Ovary (tissue), 9 donors: ENCODE measurements around the gene THAP9. TPM values are rescaled to one million over a fixed set of nuclear protein-coding genes. Genes with fewer than 3 reads are reported as not detected.

Experiments used
- DNase-seq, 5 donors: peaks; one replicate each; pipeline ENCODE4 v3.0.0-alpha.2; 2019 to 2020
- H3K27ac ChIP-seq, 2 donors: fragments of 200-600 bp; one replicate each; pipeline versions ENCODE4 v1.5.1 to v1.8.0; 2019 to 2022
- H3K27me3 ChIP-seq: fragments of 200-600 bp; one replicate; pipeline ENCODE4 v1.8.0; 2022
- H3K36me3 ChIP-seq: fragments of 200-600 bp; sonication (generic); one replicate; pipeline ENCODE4 v1.5.1; 2019
- H3K4me1 ChIP-seq: one replicate; pipeline ENCODE4 v1.8.1; 2013; ENCODE audit warnings: mild to moderate bottlenecking, moderate library complexity; ENCODE audit not compliant: insufficient read depth
- H3K4me3 ChIP-seq: fragments of 200-600 bp; sonication (generic); one replicate; pipeline ENCODE4 v1.5.1; 2017
- H3K9me3 ChIP-seq, 2 donors: fragments of 200-600 bp in 1 of 2; sonication (generic) in 1 of 2; one replicate each; pipeline versions ENCODE4 v1.5.1 to v1.8.1; 2013 to 2019; ENCODE audit warnings: mild to moderate bottlenecking in 1 of 2, moderate library complexity in 1 of 2
- EP300 ChIP-seq: sonication (generic); formaldehyde crosslinking; IDR thresholded peaks from one replicate; pipeline ENCODE4 v1.6.1; 2017; ENCODE audit warnings: antibody characterized with exemption
- POLR2A ChIP-seq: fragments of 450-650 bp; IDR thresholded peaks from one replicate; pipeline ENCODE4 v1.6.1; 2017; ENCODE audit warnings: antibody characterized with exemption, mild to moderate bottlenecking, moderate library complexity
- WGBS, 3 donors: extraction: QIAGEN DNeasy Blood & Tissue Kit in 1 of 3; methylation state at CpG; one replicate each; pipeline versions ENCODE4 v1.1.5 to v1.1.7; 2013 to 2017; 5-methylcytosine and 5-hydroxymethylcytosine counted together
- intact Hi-C, 4 donors: fragments of 100-400 bp; cut with DNase I; formaldehyde crosslinking; loops; one replicate each; pipeline versions ENCODE4 v1.11.0 to v1.15.1; 2022 to 2023
- polyA plus RNA-seq, 2 donors: library from polyadenylated mRNA; stranded (reverse); fragments of 200-250 nt in 1 of 2; fragments of 350-450 nt in 1 of 2; fragmentation: Illumina TruSeq in 1 of 2; extraction: RNeasy Lipid Tissue Mini Kit (QIAGEN cat#74804) in 1 of 2; gene quantifications; one replicate each; pipeline ENCODE4 v1.2.3, GENCODE V29; 2013 to 2014
- total RNA-seq, 7 donors: library from RNA; depleted of rRNA in 2 of 7; stranded (reverse); fragments of >200 nt in 2 of 7; fragmentation: NEBNext Ultra II Directional in 3 of 7; extraction: Animal tissue kit (Norgen Biotek cat#: 25700) in 3 of 7; gene quantifications; one replicate each; pipeline versions ENCODE4 v1.1.0 to v1.2.4, GENCODE V29; 2016 to 2023
- TF ChIP-seq, protein P1 (sequence below), 3 donors: fragments of 450-650 bp in 2 of 3; fragments of 200-600 bp in 1 of 3; IDR thresholded peaks; one replicate each; pipeline versions ENCODE4 v1.5.1 to v1.8.0; 2016 to 2022; ENCODE audit warnings: antibody characterized with exemption in 3 of 3, mild to moderate bottlenecking in 1 of 3
- donor health status: DM: no; HTN: no; CAD: no; lungs with moderate emphysema.
- donor health status: DM: no; HTN: no; CAD: no.
- donor health status: Bipolar disorder and iron deficiency.
- donor health status: DM: yes; HTN: yes; CAD: no.
- donor health status: DM: no; HTN: no; CAD: no.
- donor health status: DM: yes; HTN: yes; CAD: no.

THAP9 gene
- total and polyA plus RNA-seq, 9 donors: 2.8 to 9.0 (median 4.9) TPM

DNA sequence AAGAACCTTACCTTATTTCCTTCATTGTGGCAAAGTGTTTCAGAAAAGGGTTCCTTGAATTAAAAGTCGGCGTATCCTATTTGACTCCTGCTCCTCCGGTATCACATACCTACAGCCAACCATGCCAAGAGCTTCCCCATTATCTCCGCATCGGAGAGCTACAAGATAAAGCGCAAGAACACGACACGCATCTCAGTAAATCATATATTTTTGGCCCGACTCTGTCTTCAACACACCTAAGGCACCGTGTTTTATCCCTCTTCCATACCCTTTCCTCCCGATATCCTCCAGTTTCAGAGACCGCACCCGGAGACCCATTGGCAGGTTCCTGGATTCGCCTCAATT, 497 bp upstream of the THAP9 start:
- H3K4me1 ChIP-seq: peaks cover 10% of the 10 kb centered on the region
- H3K9me3 ChIP-seq: no peaks in the 10 kb centered on the region
- H3K36me3 ChIP-seq: no peaks in the 10 kb centered on the region
- peak overlapping the region; percentile 88 to 99 for H3K27ac ChIP-seq
- WGBS, 3 donors: 1% methylated on average over 14 of the region's 14 CpGs
- peak overlapping the region; percentile 67 for H3K4me3 ChIP-seq
- TF ChIP-seq, protein P1, sequence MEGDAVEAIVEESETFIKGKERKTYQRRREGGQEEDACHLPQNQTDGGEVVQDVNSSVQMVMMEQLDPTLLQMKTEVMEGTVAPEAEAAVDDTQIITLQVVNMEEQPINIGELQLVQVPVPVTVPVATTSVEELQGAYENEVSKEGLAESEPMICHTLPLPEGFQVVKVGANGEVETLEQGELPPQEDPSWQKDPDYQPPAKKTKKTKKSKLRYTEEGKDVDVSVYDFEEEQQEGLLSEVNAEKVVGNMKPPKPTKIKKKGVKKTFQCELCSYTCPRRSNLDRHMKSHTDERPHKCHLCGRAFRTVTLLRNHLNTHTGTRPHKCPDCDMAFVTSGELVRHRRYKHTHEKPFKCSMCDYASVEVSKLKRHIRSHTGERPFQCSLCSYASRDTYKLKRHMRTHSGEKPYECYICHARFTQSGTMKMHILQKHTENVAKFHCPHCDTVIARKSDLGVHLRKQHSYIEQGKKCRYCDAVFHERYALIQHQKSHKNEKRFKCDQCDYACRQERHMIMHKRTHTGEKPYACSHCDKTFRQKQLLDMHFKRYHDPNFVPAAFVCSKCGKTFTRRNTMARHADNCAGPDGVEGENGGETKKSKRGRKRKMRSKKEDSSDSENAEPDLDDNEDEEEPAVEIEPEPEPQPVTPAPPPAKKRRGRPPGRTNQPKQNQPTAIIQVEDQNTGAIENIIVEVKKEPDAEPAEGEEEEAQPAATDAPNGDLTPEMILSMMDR (IDR thresholded peaks at IDR 0.05): no peak
- TF ChIP-seq POLR2A: no peak
- no peak for TF ChIP-seq EP300
- DNase-seq: no peak
- intact Hi-C loops: loop anchor here in 1 of 4 donors (10.0 kb wide), 1 partner anchor 115 kb away; the partner anchor contains the start of gene LIN54
- H3K27me3 ChIP-seq: no peaks in the 10 kb centered on the region

DNA sequence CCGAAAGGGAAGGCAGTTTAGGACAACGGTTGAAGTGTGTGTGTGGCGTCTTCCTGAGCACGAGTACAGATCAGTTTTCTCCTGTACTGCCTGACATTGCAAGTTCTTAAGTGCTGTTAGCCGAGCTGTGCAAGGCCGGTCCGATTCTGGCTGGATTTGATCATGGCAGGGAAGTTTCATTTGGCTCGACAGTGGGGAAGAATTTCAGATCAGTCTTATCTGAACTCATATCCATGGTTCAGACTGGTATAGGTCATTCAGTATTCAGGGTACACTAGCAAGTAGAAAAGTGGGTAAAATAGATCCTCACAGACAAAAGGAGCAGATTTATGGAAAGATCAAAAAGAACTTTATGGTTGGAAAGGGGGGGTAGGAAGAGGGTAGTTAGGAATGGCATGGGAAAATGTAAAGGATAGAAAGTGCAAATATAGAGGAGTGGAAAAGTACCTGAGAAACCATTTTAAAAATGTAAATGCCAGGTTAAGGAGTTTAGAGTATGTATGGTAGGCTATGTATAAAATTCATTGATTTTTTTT, 716 bp downstream of the THAP9 start:
- WGBS, 3 donors: 0 to 1% (median 0%) methylated on average over 8 of the region's 8 CpGs
- Histone ChIP-seq H3K4me3 (peak overlapping the region; percentile 67), H3K4me1 (peaks cover 6% of the 10 kb centered on the region), H3K9me3 (no peaks in the 10 kb centered on the region), H3K27ac (peak overlapping the region; percentile 95 to 99), H3K27me3 (no peaks in the 10 kb centered on the region), H3K36me3 (no peaks in the 10 kb centered on the region)
- TF ChIP-seq POLR2A: no peak
- TF ChIP-seq EP300: no peak
- TF ChIP-seq, protein P1 (IDR thresholded peaks at IDR 0.05): no peak
- no peak for DNase-seq
- intact Hi-C loops: loop anchor here in 1 of 4 donors (10.0 kb wide), 1 partner anchor 114 kb away; the partner anchor contains the start of gene LIN54

DNA sequence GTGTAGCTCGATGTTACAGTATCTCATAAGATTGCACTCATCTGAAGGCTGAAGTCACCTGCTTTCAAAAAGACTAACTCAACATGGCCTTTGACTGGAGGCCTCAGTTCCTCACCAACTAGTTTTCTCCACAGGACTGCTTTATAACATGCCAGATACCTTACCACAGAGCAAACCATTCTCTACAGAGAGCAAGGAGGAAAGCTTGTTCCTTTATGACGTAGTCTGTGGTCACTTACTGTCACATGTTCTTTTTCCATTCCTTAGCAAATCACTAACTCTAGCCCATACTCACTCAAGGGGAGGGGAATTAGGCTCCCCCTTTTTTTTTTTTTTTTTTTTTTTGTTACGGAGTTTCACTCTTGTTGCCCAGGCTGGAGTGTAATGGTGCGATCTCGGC, 3.2 kb downstream of the THAP9 start:
- intact Hi-C loops: loop anchor here in 1 of 4 donors (10.0 kb wide), 1 partner anchor 111 kb away; the partner anchor contains the start of gene LIN54
- whole genome bisulfite sequencing, 3 donors: 89 to 93% (median 93%) methylated on average over 5 of the region's 5 CpGs

DNA sequence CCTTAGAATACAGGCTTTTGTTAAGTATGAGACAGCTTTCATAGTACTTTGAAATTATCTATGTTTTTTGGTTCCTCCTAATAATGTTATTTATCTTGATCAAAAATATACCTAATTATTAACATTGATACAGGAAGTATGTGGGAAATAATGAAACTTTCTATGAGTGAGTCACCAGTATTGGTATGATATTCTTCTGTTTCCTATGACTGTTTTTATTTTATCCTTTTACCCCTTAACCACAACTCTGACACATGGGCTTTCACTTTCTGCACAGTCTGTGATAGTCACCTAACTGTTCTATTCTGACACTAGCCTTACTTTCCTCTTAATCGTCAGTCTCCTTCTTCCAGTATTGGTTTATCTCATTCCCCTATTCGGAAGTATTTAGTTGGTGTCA, 4.7 kb downstream of the THAP9 start:
- Histone ChIP-seq H3K4me1 (peaks cover 1% of the 10 kb centered on the region), H3K36me3 (no peaks in the 10 kb centered on the region), H3K27ac (no peak overlapping the region), H3K9me3 (no peaks in the 10 kb centered on the region), H3K4me3 (no peak overlapping the region), H3K27me3 (no peaks in the 10 kb centered on the region)
- intact Hi-C loops: loop anchor here in 1 of 4 donors (10.0 kb wide), 1 partner anchor 110 kb away; the partner anchor contains the start of gene LIN54
- no peak for DNase-seq
- TF ChIP-seq POLR2A (no peak), EP300 (no peak)
- TF ChIP-seq, protein P1 (IDR thresholded peaks at IDR 0.05): no peak
- 85 to 92% (median 88%) methylated on average over 2 of the region's 2 CpGs for WGBS, 3 donors

More for the DNA sequence above, 3.2 kb downstream of the THAP9 start:
- Histone ChIP-seq H3K4me1 (peaks cover 1% of the 10 kb centered on the region), H3K27ac (no peak overlapping the region), H3K27me3 (no peaks in the 10 kb centered on the region), H3K9me3 (no peaks in the 10 kb centered on the region), H3K4me3 (no peak overlapping the region), H3K36me3 (no peaks in the 10 kb centered on the region)
- TF ChIP-seq POLR2A (no peak), EP300 (no peak)
- no peak for DNase-seq

DNA sequence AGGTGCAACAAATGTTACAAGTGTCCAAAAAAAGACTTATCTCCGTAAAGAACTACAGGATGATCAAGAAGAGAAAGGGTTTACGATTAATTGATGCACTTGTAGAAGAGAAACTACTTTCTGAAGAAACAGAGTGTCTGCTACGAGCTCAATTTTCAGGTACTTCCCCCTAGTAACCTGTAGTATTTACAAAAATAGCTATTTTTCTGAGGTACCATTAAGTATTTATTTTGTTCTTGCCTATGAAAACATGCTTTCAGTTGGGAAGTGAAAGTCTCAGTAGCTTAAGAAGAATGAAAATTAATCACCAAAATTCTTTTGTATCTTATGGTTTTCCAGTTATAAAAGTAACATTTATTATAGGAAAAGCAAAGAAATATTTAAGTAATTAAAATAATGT, 5.9 kb downstream of the THAP9 start:
- Histone ChIP-seq H3K27me3 (no peaks in the 10 kb centered on the region), H3K36me3 (no peaks in the 10 kb centered on the region), H3K4me3 (no peak overlapping the region), H3K27ac (no peak overlapping the region), H3K9me3 (no peaks in the 10 kb centered on the region), H3K4me1 (peaks cover 1% of the 10 kb centered on the region)
- intact Hi-C loops: loop anchor here in 1 of 4 donors (10.0 kb wide), 1 partner anchor 108 kb away; the partner anchor contains the start of gene LIN54
- DNase-seq: no peak
- 94 to 97% (median 96%) methylated on average over 3 of the region's 3 CpGs for WGBS, 3 donors
- TF ChIP-seq, protein P1 (IDR thresholded peaks at IDR 0.05): no peak
- TF ChIP-seq EP300 (no peak), POLR2A (no peak)
